Hepatocyte (in vitro differentiated cells): Measurements from ENCODE around the gene GDI1. TPM values are rescaled to one million over a fixed set of nuclear protein-coding genes. Genes with fewer than 3 reads are reported as not detected.

Source experiments
- DNase-seq: peaks from one replicate; pipeline ENCODE4 v3.0.0-alpha.2; 2016; ENCODE audit warnings: low spot score
- H2AFZ ChIP-seq: fragments of 200-600 bp; sonication (generic); 2 replicates; pipeline ENCODE4 v1.6.0; 2016; ENCODE audit warnings: antibody characterized with exemption, mild to moderate bottlenecking
- H3K27ac ChIP-seq: fragments of 200-600 bp; sonication (generic); 2 replicates; pipeline ENCODE4 v1.5.1; 2016; ENCODE audit warnings: mild to moderate bottlenecking
- H3K27me3 ChIP-seq: fragments of 200-600 bp; sonication (generic); 2 replicates; pipeline ENCODE4 v1.6.1; 2016
- H3K36me3 ChIP-seq: fragments of 200-600 bp; sonication (generic); replicated peaks from 2 replicates; pipeline ENCODE4 v1.5.1; 2016; ENCODE audit warnings: low read depth; ENCODE audit not compliant: insufficient read depth
- H3K4me1 ChIP-seq: fragments of 200-600 bp; sonication (generic); 2 replicates; pipeline ENCODE4 v1.5.1; 2016; ENCODE audit warnings: mild to moderate bottlenecking, moderate library complexity; ENCODE audit not compliant: insufficient read depth
- H3K4me2 ChIP-seq: fragments of 200-600 bp; sonication (generic); 2 replicates; pipeline ENCODE4 v1.6.0; 2016
- H3K4me3 ChIP-seq: fragments of 200-600 bp; sonication (generic); 2 replicates; pipeline ENCODE4 v1.5.1; 2016; ENCODE audit warnings: mild to moderate bottlenecking
- H3K79me2 ChIP-seq: fragments of 200-600 bp; sonication (generic); 2 replicates; pipeline ENCODE4 v1.6.0; 2017; ENCODE audit warnings: mild to moderate bottlenecking
- H3K9me2 ChIP-seq: fragments of 200-600 bp; sonication (generic); replicated peaks from 2 replicates; pipeline ENCODE4 v1.6.0; 2017; ENCODE audit warnings: mild to moderate bottlenecking; ENCODE audit not compliant: insufficient read depth
- H3K9me3 ChIP-seq: fragments of 200-600 bp; sonication (generic); 2 replicates; pipeline ENCODE4 v1.5.1; 2016; ENCODE audit warnings: low read depth, mild to moderate bottlenecking
- H4K20me1 ChIP-seq: fragments of 200-600 bp; sonication (generic); 2 replicates; pipeline ENCODE4 v1.6.0; 2016; ENCODE audit warnings: mild to moderate bottlenecking; ENCODE audit not compliant: insufficient read depth, poor library complexity, severe bottlenecking
- CTCF ChIP-seq: fragments of 200-600 bp; sonication (generic); IDR thresholded peaks from 2 replicates; pipeline ENCODE4 v1.5.1; 2016; ENCODE audit warnings: antibody characterized with exemption, mild to moderate bottlenecking; ENCODE audit not compliant: poor library complexity
- EZH2 ChIP-seq: fragments of 200-600 bp; sonication (generic); IDR thresholded peaks from 2 replicates; pipeline ENCODE4 v1.6.1; 2016; ENCODE audit warnings: antibody characterized with exemption, mild to moderate bottlenecking, borderline replicate concordance
- EZH2phosphoT487 ChIP-seq: fragments of 200-600 bp; sonication (generic); IDR thresholded peaks from one replicate; pipeline ENCODE4 v1.6.1; 2018; ENCODE audit warnings: antibody characterized with exemption, mild to moderate bottlenecking, low read depth, moderate library complexity; ENCODE audit not compliant: unreplicated experiment, severe bottlenecking
- WGBS: methylation state at CpG from one replicate; pipeline ENCODE4 v1.1.6; 2016; ENCODE audit warnings: low lambda C conversion rate; ENCODE audit errors: missing lambda C conversion rate; 5-methylcytosine and 5-hydroxymethylcytosine counted together
- polyA plus RNA-seq: library from polyadenylated mRNA; unstranded; fragments of >200 nt; fragmentation: Nextera tagmentation; extraction: Ambion mirVana; gene quantifications from 2 replicates; pipeline ENCODE4 v1.2.1, GENCODE V29; 2016
- total RNA-seq: library from RNA; depleted of rRNA; stranded (reverse); fragments of >200 nt; gene quantifications from 2 replicates; pipeline ENCODE4 v1.2.3, GENCODE V29; 2014

GDI1 gene
- total and polyA plus RNA-seq, 2 experiments from 2014 or later: 101 to 102 TPM

GRCh38 chrX:154436374-154436982 is 476 bp upstream of the GDI1 start:
- peak; percentile 52 for DNase-seq
- peak overlapping the region; percentile 74 for H3K4me2 ChIP-seq
- WGBS: 53% methylated on average over 17 of the region's 78 CpGs

GRCh38 chrX:154437971-154438893 is 1.3 kb downstream of the GDI1 start:
- Histone ChIP-seq H3K36me3 (no peaks in the 10 kb centered on the region), H3K9me2 (no peaks in the 10 kb centered on the region), H3K4me2 (peak overlapping the region; percentile 74), H3K9me3 (no peaks in the 10 kb centered on the region), H3K4me3 (peak overlapping the region; percentile 49), H3K27me3 (no peaks in the 10 kb centered on the region), H3K79me2 (peaks cover 28% of the 10 kb centered on the region), H3K27ac (no peak overlapping the region), H3K4me1 (no peaks in the 10 kb centered on the region), H2AFZ (no peak overlapping the region), H4K20me1 (no peaks in the 10 kb centered on the region)
- TF ChIP-seq EZH2phosphoT487: no peak
- WGBS: 67% methylated on average over 28 of the region's 28 CpGs
- DNase-seq: no peak

More at GRCh38 chrX:154436374-154436982, 476 bp upstream of the GDI1 start:
- Histone ChIP-seq H3K27me3 (no peaks in the 10 kb centered on the region), H3K4me3 (peak overlapping the region; percentile 49), H3K36me3 (no peaks in the 10 kb centered on the region), H4K20me1 (no peaks in the 10 kb centered on the region), H3K4me1 (no peaks in the 10 kb centered on the region), H3K79me2 (peaks cover 28% of the 10 kb centered on the region), H3K27ac (peak overlapping the region; percentile 95), H3K9me2 (no peaks in the 10 kb centered on the region), H2AFZ (no peak overlapping the region), H3K9me3 (no peaks in the 10 kb centered on the region)
- TF ChIP-seq CTCF (no peak), EZH2phosphoT487 (no peak), EZH2 (no peak)

GRCh38 chrX:154439841-154440240 is 2.9 kb downstream of the GDI1 start:
- Histone ChIP-seq H3K79me2 (peaks cover 33% of the 10 kb centered on the region), H3K27me3 (no peaks in the 10 kb centered on the region), H2AFZ (no peak overlapping the region), H3K27ac (no peak overlapping the region), H3K4me3 (no peak overlapping the region), H4K20me1 (no peaks in the 10 kb centered on the region), H3K4me1 (no peaks in the 10 kb centered on the region), H3K36me3 (no peaks in the 10 kb centered on the region), H3K9me3 (no peaks in the 10 kb centered on the region), H3K9me2 (no peaks in the 10 kb centered on the region), H3K4me2 (no peak overlapping the region)
- TF ChIP-seq EZH2phosphoT487: no peak
- DNase-seq: no peak
- WGBS: 91% methylated on average over 14 of the region's 18 CpGs

- no peaks in the 10 kb centered on the region for H3K9me3 ChIP-seq
- H3K9me2 ChIP-seq: no peaks in the 10 kb centered on the region
- H2AFZ ChIP-seq: no peak overlapping the region
- H3K4me2 ChIP-seq: no peak overlapping the region
- H3K4me1 ChIP-seq: no peaks in the 10 kb centered on the region
- WGBS: 79% methylated on average over 17 of the region's 17 CpGs
- no peak overlapping the region for H3K27ac ChIP-seq
- DNase-seq: no peak
- H3K36me3 ChIP-seq: no peaks in the 10 kb centered on the region
- no peaks in the 10 kb centered on the region for H3K27me3 ChIP-seq
- no peak for TF ChIP-seq EZH2
- TF ChIP-seq EZH2phosphoT487: no peak
- TF ChIP-seq CTCF: no peak
- H3K4me3 ChIP-seq: no peak overlapping the region
- peaks cover 41% of the 10 kb centered on the region for H3K79me2 ChIP-seq
- H4K20me1 ChIP-seq: no peaks in the 10 kb centered on the region
Observed at GRCh38 chrX:154440623-154441357, 3.8 kb downstream of the GDI1 start.
